ENCODE data around the gene NALCN. TPM values are rescaled to one million over a fixed set of nuclear protein-coding genes. Genes with fewer than 3 reads are reported as not detected.

Gene NALCN
- total and polyA plus RNA-seq, 4 donors = 0.11 to 0.64 (median 0.37) TPM

- Histone ChIP-seq H3K4me1 (ENCODE audit: control insufficient read depth in 5 of 5, insufficient read depth in 5 of 5, low read length in 5 of 5) (no peaks in the 10 kb centered on the region), H3K9me3 (ENCODE audit: control insufficient read depth in 4 of 4, insufficient read depth in 3 of 4, low read length in 3 of 4) (no peaks in the 10 kb centered on the region), H3K9ac (ENCODE audit: insufficient read depth in 1 of 2, low read length in 2 of 2) (no peak overlapping the region), H3K27me3 (ENCODE audit: control insufficient read depth in 3 of 3, insufficient read depth in 3 of 3, low read length in 2 of 3) (peaks cover 0 to 5% (median 0%) of the 10 kb centered on the region in 3 donors), H3K27ac (ENCODE audit: low read depth in 1 of 2, low read length in 1 of 2) (no peak overlapping the region), H3K4me3 (no peak overlapping the region), H3K36me3 (ENCODE audit: control insufficient read depth in 4 of 4, insufficient read depth in 4 of 4, low read length in 4 of 4) (no peaks in the 10 kb centered on the region)
- DNase-seq = no peak
- ATAC-seq (ENCODE audit: insufficient read depth, low FRiP score) = no peak
- TF ChIP-seq, protein P1, sequence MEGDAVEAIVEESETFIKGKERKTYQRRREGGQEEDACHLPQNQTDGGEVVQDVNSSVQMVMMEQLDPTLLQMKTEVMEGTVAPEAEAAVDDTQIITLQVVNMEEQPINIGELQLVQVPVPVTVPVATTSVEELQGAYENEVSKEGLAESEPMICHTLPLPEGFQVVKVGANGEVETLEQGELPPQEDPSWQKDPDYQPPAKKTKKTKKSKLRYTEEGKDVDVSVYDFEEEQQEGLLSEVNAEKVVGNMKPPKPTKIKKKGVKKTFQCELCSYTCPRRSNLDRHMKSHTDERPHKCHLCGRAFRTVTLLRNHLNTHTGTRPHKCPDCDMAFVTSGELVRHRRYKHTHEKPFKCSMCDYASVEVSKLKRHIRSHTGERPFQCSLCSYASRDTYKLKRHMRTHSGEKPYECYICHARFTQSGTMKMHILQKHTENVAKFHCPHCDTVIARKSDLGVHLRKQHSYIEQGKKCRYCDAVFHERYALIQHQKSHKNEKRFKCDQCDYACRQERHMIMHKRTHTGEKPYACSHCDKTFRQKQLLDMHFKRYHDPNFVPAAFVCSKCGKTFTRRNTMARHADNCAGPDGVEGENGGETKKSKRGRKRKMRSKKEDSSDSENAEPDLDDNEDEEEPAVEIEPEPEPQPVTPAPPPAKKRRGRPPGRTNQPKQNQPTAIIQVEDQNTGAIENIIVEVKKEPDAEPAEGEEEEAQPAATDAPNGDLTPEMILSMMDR (IDR thresholded peaks at IDR 0.05; ENCODE audit: control extremely low read depth, extremely low read depth) = no peak
- WGBS, 2 donors = 76 to 77% methylated on average over 6 of the region's 6 CpGs
Observed at GRCh38 chr13:101408992-101409656, 7.2 kb downstream of the NALCN start.

DNA sequence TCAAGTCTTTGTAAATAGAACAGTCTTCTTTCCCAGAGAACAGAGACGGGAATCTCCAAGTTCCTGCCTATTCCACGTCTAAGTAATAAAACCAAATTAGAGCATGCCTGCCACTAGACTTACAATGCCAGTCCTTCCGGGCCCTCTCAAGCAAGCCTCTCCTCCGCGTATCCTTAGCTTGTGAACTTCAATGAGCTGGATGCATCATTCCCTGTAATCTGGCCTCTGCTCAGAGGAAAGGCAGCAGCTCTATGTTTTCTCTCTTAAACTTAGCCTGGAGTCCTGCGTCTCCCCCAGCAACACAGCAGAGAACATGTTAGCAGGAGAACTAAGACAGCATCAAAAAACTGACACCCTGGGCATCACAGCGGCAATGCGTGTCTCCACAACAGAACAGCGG lies 8.2 kb downstream of the NALCN start:
- Histone ChIP-seq H3K4me1 (ENCODE audit: control insufficient read depth in 5 of 5, insufficient read depth in 5 of 5, low read length in 5 of 5) (no peaks in the 10 kb centered on the region), H3K27ac (ENCODE audit: low read depth in 1 of 2, low read length in 1 of 2) (no peak overlapping the region), H3K27me3 (ENCODE audit: control insufficient read depth in 3 of 3, insufficient read depth in 3 of 3, low read length in 2 of 3) (no peaks in the 10 kb centered on the region), H3K4me3 (no peak overlapping the region), H3K9me3 (ENCODE audit: control insufficient read depth in 4 of 4, insufficient read depth in 3 of 4, low read length in 3 of 4) (no peaks in the 10 kb centered on the region), H3K36me3 (ENCODE audit: control insufficient read depth in 4 of 4, insufficient read depth in 4 of 4, low read length in 4 of 4) (no peaks in the 10 kb centered on the region), H3K9ac (ENCODE audit: insufficient read depth in 1 of 2, low read length in 2 of 2) (no peak overlapping the region)
- ATAC-seq (ENCODE audit: insufficient read depth, low FRiP score) = no peak
- no peak for DNase-seq
- TF ChIP-seq, protein P1 (IDR thresholded peaks at IDR 0.05; ENCODE audit: control extremely low read depth, extremely low read depth) = no peak
- 77 to 82% methylated on average over 9 of the region's 9 CpGs for WGBS, 2 donors

GRCh38 chr13:101406791-101407190 lies 9.5 kb downstream of the NALCN start:
- WGBS, 2 donors = 71 to 74% methylated on average over 1 of the region's 1 CpG
- no peaks in the 10 kb centered on the region for H3K27me3 ChIP-seq (ENCODE audit: control insufficient read depth in 3 of 3, insufficient read depth in 3 of 3, low read length in 2 of 3)
- H3K4me1 ChIP-seq (ENCODE audit: control insufficient read depth in 5 of 5, insufficient read depth in 5 of 5, low read length in 5 of 5) = no peaks in the 10 kb centered on the region
- TF ChIP-seq, protein P1 (IDR thresholded peaks at IDR 0.05; ENCODE audit: control extremely low read depth, extremely low read depth) = no peak
- no peaks in the 10 kb centered on the region for H3K9me3 ChIP-seq (ENCODE audit: control insufficient read depth in 4 of 4, insufficient read depth in 3 of 4, low read length in 3 of 4)
- ATAC-seq (ENCODE audit: insufficient read depth, low FRiP score) (no peak), DNase-seq (no peak)
- H3K27ac ChIP-seq (ENCODE audit: low read depth in 1 of 2, low read length in 1 of 2) = no peak overlapping the region
- H3K36me3 ChIP-seq (ENCODE audit: control insufficient read depth in 4 of 4, insufficient read depth in 4 of 4, low read length in 4 of 4) = no peaks in the 10 kb centered on the region
- no peak overlapping the region for H3K9ac ChIP-seq (ENCODE audit: insufficient read depth in 1 of 2, low read length in 2 of 2)
- H3K4me3 ChIP-seq = no peak overlapping the region

DNA sequence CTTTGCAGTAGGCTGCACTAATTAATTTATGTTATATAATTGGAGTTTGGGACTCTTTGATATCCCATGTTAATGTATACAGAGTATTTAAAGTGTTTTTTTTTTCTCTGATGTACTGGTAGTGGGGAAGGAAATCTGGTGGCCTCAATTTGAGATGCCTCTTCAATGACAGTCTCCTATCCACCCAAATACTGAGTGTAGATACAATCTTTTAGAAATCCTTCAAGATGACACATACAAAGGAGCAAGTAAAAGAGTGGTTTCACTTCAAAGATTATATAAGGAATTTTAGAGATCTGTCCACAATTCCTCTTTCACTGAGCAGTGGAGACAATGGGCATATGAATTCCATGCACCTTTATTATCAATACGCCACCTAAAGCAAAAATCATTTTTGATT lies 15.1 kb downstream of the NALCN start:
- Histone ChIP-seq H3K27ac (ENCODE audit: low read depth in 1 of 2, low read length in 1 of 2) (no peak overlapping the region), H3K4me3 (no peak overlapping the region), H3K9me3 (ENCODE audit: control insufficient read depth in 4 of 4, insufficient read depth in 3 of 4, low read length in 3 of 4) (no peaks in the 10 kb centered on the region), H3K9ac (ENCODE audit: insufficient read depth in 1 of 2, low read length in 2 of 2) (no peak overlapping the region), H3K27me3 (ENCODE audit: control insufficient read depth in 3 of 3, insufficient read depth in 3 of 3, low read length in 2 of 3) (no peaks in the 10 kb centered on the region), H3K4me1 (ENCODE audit: control insufficient read depth in 5 of 5, insufficient read depth in 5 of 5, low read length in 5 of 5) (no peaks in the 10 kb centered on the region), H3K36me3 (ENCODE audit: control insufficient read depth in 4 of 4, insufficient read depth in 4 of 4, low read length in 4 of 4) (no peaks in the 10 kb centered on the region)
- WGBS, 2 donors = 86 to 92% methylated on average over 1 of the region's 1 CpG
- DNase-seq (no peak), ATAC-seq (ENCODE audit: insufficient read depth, low FRiP score) (no peak)
- TF ChIP-seq, protein P1 (IDR thresholded peaks at IDR 0.05; ENCODE audit: control extremely low read depth, extremely low read depth) = no peak

Data from lung (tissue), 12 donors.